ENCODE results near the gene HNF4A.

The HNF4A gene

GRCh38 chr20:44393608-44394451 is 38.3 kb downstream of the HNF4A start:
- DNase-seq: no peak

GRCh38 chr20:44394452-44394701 is 38.9 kb downstream of the HNF4A start:
- no peak for DNase-seq

- no peak for DNase-seq
Observed at GRCh38 chr20:44394702-44395460, 39.4 kb downstream of the HNF4A start.

GRCh38 chr20:44395461-44396340 is 40.2 kb downstream of the HNF4A start:
- no peak for DNase-seq

GRCh38 chr20:44396369-44397130 is 41.1 kb downstream of the HNF4A start:
- DNase-seq: no peak

- no peak for DNase-seq
Observed at GRCh38 chr20:44398335-44398734, 42.8 kb downstream of the HNF4A start.

- no peak for DNase-seq
Observed at GRCh38 chr20:44399446-44399845, 43.9 kb downstream of the HNF4A start.

- DNase-seq: no peak
Observed at GRCh38 chr20:44400671-44400969, 45.1 kb downstream of the HNF4A start.

GRCh38 chr20:44400970-44401769 is 45.7 kb downstream of the HNF4A start:
- DNase-seq: no peak

GRCh38 chr20:44401770-44402390 is 46.4 kb downstream of the HNF4A start:
- DNase-seq: no peak

- no peak for DNase-seq
Observed at GRCh38 chr20:44402391-44403193, 47.1 kb downstream of the HNF4A start.

- DNase-seq: no peak
Observed at GRCh38 chr20:44403194-44404112, 48.0 kb downstream of the HNF4A start.

- DNase-seq: no peak
Observed at GRCh38 chr20:44404204-44405181, 49.0 kb downstream of the HNF4A start.

- no peak for DNase-seq
Observed at GRCh38 chr20:44405257-44405656, 49.8 kb downstream of the HNF4A start.

- DNase-seq: no peak
Observed at GRCh38 chr20:44405785-44406571, 50.5 kb downstream of the HNF4A start.

GRCh38 chr20:44406572-44407137 is 51.2 kb downstream of the HNF4A start:
- no peak for DNase-seq

Data from NCI-H1092 (cell line).